ENCODE measurements around the gene PIH1D1.

The PIH1D1 gene

DNA sequence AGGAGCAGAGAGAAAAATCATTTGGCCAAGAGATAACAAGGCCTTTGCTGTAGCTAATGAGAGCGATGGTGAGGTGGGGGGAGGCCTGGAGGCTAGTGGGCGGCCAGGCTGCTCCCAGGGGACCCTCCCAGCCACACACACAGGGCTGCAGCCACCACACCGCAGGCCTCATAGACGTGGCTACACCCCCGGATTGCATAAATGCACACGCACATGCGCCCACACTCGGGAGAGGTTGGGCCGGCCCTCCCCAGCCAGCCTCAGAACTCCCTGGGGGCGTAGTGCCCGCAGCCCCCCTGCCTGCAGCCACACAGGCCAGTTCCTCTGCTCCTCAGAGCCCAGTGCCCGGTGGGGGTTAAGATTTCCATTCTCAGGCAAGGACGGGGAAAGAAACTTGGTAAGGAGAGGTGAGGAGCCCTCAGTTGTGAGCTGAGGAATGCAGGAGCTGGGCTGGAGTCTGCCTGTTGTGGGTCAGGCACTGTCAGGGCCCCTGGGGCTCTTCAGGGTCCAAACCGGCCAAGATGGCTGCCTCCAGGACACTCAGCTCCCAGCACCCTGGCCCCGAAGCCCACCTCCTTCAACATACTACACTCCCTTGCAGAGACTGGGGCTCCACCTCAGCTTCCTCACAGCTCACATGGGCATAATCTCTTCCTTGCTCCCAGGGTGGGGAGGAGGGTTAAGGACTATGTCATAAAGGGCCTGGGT lies 36.4 kb downstream of the PIH1D1 start:
- DNase-seq, result no peak

DNA sequence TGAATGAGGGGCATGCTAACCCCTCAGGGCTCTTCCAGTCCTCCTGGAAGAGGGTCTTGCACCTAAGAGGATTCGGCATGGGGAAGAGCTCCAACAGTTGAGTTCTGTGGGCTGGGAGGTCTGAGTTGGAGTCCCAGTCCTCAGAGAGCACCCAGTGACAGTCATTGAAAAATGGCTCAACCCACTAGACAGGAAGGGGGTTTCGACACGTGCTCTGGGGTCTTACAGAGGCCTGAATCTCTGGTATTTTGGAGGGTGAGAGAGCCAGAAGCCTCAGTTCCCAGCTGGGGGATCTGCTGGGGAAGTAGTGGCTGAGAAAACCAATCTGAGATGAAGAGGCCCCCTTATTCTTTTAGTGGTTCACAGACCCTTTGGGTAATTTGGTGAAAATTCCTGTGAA lies 37.4 kb downstream of the PIH1D1 start:
- DNase-seq, result no peak

DNA sequence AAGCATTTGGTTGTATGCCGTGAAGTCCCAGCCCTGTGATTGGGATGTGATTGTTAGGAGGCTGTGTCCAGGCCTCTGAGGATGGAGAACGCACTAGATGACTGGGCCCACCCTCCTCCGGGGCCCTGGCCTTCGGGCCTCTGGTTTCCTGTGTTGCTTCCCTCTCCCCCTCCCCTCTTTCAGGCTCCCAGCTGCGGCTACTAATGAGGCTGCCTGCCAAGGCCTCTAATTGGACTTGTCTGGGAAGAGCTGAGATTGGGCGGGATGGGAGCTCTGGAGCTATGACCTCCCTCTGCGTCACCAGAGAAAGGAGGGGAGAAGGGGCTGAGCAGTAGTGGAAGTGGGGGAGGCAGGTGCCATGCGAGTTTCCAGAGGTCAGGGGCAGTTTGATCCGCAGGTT lies 38.3 kb downstream of the PIH1D1 start:
- no peak for DNase-seq

DNA sequence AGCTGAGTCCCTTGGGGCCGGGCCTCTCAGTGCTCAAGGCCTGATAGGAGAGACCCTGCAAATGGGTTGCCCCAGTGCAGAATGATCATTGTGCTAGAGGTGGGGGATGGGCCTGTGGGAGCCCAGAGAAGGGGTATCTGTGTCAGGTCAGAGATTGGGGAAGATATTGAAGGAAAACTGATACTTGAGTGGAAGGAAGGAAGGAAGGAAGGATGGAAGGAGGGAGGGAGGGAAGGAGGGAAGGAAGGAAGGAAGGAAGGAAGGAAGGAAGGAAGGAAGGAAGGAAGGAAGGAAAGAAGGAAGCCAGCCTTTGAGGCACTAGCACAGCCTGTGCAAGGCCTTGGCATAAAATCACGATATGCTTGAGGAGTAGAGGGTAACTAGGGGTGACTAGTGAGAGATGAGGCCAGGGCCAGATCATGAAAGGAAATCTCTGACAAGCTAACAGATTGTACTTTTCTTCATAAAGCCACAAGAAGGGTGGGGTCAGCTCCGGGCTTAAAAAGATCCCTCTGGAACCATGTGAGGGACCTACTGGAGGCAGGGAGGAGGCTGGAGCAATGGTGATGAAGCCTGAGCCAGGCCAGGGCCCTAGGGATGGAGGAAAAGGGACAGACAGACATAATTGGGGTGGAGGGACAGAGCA lies 39.8 kb downstream of the PIH1D1 start:
- no peak for DNase-seq

DNA sequence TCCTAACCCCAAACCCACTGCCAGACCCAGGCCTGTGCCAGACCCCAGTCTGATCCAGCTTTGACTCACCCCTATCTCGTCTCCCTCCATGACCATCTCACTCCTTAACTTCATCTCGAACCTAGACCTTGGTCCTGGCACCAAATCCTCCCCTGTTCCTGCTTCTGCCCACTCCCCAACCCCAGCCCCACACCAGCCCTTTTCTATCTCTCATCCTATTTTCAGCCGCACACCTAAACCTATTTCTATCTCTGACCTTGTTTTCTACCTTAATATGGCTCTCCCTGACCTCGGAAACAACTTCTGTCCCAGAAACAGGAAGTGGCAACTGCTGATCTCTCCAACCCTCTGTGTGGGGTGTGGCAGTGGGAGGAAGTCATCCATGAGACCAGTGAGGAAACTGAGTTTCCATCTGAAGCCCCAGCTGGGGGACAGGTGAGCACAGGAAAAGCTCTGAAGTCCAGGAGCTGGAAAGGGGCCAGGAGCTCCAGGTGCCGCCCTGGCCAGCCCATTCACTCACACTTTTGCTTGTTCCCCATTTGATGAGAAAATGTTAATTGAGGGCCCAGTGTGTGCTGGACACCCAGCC lies 42.1 kb downstream of the PIH1D1 start:
- DNase-seq, result peak; percentile 69 to 75

DNA sequence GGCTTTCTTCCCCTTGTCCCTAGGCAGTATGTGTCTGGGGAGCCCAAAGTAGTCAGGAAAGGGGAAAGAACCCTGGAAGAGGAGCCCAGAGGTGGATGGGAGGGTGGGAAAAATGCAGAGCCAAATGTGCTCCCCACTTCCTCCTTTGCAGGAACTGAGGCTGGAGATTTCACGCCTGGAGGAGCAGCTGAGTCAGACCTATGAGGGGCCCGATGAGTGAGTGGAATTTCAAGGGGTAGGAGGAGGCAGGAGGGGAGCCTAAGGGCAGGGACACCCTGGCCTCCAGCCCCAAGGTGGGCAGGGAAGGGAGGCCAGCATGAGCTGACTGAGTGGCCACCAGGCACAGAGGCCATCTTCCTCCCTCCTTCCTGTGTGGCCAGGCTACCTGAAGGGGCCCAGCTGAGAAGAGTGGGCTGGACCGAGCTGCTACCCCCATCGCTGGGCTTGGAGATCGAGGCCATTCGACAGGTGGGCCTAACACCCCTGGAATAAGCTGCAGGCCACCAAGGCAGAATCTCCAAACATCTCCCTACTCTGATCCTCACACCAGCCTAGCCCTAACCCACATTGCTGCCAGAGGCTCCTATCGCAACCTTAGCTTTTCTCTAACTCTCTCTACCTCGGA lies 42.7 kb downstream of the PIH1D1 start:
- DNase-seq, result peak; percentile 34 to 69

DNA sequence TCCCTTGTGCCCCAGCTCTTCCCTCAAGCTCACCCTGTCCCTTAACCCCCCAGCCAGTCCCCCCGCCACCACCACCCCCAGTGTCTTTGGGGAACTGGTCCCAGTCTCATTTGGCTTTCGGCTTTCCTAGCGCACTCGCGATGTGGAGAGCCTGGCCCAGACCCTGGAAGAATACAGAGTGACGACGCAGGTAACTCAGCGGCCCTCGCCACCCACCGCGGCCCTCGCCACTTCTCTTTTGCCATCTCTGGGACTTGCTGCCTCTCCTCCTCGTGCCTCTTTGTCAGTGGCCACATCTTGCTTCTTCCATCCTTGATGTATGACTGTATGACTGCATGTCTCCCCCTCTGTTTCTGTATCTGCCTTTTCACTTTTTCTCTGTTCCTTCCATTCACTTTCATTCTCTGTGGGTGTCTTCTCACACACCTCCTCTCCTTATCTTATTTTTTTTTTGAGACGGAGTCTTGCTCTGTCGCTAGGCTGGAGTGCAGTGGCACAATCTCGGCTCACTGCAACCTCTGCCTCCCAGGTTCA lies 44.1 kb downstream of the PIH1D1 start:
- no peak for DNase-seq

DNA sequence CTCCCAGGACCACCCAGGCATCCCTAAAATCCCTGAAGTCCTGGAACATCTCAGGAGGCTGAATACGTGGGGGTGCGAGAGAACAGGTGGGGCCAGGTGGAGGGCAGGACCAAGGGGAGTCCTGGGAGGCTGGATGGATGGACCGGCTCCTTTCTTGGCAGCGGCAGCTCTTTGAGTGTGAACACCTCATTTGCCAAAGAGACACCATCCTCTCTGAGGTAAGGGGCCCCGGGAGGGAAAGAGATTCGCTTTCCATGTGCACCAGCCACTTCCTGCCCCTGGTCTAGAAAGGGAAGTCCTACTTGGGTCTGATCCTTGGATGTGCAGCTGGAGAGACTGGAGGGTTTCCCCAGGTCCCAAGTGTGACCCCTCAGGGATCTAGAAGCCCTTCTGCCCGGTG lies 44.5 kb downstream of the PIH1D1 start:
- DNase-seq, result no peak

DNA sequence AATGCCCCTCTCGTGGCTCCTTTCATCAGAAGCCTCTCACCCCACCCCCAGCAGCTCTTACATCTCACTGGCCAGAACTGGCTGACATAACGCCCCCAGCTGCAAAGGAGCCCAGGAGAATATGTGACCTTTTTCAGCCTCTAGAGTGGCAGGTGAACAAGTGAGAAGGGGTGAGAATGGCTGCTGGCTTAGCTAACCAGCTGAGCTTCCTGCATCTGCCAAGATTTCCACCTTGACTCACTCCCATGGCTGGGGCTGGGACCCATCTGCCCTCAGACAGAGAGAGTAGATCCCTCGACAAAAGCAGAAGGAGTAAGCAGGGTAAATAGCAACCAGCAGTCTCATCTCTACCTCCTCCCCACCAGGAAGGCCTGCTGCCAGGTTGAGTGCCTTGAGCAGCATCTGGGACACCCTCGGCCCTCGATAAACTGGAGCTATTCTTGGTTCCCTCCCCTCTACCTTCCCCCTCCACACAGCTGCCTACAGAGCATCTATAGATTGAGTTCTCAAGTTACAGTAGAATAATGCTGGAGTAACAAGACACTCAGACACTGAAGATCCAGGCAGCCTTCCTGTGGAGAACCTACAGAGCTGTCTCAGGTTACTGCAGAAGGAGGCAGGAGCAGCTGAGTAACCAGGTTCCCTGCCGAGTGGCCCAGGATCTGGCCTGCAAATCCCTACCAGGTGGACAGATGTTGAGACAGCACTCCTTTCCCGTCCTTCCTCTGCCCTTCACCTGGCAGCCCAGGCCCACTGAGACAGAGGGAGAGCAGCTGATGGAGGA lies 48.0 kb downstream of the PIH1D1 start:
- DNase-seq, result no peak

DNA sequence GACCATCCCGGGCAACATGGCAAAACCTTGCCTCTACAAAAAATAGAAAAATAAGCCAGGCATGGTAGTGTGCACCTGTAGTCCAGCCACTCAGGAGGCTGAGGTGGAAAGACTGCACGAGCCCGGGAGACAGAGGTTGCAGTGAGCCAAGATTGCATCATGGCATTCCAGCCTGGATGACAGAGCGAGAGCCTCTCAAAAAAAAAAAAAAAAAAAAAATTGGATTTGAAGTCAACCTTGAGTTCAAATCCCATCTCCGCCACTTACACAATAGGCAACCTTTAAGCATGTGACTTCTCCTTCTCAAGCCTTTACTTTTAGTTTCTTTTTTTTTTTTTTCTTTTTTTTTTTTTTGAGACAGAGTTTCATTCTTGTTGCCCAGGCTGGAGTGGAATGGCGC lies 51.6 kb downstream of the PIH1D1 start:
- no peak for DNase-seq

DNA sequence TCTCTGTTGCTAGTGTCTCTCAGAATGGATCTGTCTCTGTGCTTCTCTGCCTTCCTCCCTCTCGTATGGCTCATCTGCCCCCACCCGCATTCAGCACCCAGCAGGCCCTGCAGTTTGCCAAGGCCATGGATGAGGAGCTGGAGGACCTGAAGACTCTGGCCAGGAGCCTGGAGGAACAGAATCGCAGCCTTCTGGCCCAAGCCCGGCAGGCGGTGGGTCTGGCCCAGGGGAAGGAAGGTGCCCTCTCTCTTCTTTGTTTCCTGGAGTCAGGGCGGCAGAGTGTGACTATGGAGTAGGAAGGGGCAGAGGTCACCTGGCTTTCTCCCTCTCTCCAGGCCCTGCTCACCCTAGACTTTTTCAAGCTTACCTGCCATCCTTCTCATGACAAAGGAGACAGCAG lies 52.7 kb downstream of the PIH1D1 start:
- no peak for DNase-seq

DNA sequence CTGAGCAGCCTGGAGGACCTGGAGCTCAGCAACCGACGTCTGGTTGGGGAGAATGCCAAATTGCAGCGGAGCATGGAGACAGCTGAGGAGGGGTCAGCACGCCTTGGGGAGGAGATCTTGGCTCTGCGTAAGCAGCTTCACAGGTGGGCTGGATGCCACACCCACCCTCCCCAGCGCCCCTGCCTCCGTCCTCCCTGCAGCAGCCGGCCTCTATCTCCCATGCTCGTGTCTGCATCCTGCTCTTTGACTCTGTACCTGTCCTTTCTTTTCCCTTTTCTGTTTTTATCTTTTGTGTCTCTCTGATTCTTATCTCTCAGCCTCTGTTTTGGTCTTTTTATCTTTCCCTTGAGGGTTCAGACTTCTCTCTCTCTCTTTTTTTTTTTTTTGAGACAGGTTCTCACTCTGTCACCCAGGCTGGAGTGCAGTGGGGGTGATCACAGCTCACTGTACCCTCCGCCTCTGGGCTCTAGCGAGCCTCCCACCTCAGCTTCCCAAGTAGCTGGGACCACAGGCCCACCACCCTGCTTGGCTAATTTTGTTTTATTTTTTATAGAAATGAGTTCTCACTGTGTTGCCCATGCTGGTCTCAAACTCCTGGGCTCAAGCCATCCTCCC lies 53.5 kb downstream of the PIH1D1 start:
- DNase-seq, result no peak

DNA sequence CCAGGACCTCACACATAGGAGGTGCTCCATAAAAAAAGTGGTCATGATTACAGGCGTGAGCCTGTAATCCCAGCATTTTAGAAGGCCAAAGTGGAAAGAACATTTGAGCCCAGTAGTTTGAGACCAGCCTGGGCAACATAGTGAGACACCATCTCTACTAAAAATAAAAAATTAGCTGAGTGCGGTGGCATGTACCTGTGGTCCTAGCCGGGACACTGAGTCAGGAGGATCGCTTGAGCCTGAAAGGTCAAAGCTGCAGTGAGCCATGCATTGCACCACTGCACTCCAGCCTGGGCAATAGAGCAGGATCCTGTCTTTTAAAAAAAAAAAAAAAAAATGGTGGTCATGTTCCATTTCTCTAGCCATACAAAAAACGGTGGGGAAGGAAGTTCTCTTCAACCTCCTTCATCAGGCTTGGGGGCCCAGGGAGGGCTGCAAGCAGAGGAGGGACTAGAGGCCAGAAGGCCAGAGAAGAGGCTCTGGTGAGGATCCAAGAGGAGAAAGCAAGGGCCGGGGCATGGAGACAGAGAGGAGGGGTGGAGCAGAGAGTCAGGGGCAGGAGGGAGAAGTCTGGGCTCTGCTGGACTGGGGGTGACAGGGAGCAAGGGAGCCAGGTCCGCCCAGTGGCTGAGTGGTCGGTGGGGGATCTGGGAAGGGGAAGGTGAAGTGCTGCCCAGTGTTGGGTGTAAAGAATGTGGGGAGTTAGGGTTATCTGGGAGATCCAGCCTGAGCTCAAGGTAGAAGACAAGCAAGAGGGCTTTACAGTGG lies 54.7 kb downstream of the PIH1D1 start:
- no peak for DNase-seq
